Immature natural killer cell (primary cell): ENCODE measurements around the gene DEFB124. TPM values are rescaled to one million over a fixed set of nuclear protein-coding genes. Genes with fewer than 3 reads are reported as not detected.
"Not testable (repeated sequence)": the region's sequence is repeated elsewhere in the genome, so short reads cannot be mapped to it uniquely, and the experiment has no call there.

Experiments used
- DNase-seq, 3 donors: peaks; one replicate each; pipeline ENCODE4 v3.0.0; 2022; ENCODE audit warnings: mixed read lengths in 1 of 3
- H3K27ac Mint-ChIP-seq, 6 donors: one replicate each; pipeline ENCODE4 v1.8.0; 2020; ENCODE audit warnings: mixed read lengths in 6 of 6, mild to moderate bottlenecking in 5 of 6, inconsistent platforms in 4 of 6, moderate library complexity in 3 of 6
- H3K27me3 Mint-ChIP-seq, 3 donors: one replicate each; pipeline ENCODE4 v1.8.0; 2020 to 2021; ENCODE audit warnings: low read depth in 3 of 3, mild to moderate bottlenecking in 3 of 3, mixed read lengths in 3 of 3, moderate library complexity in 3 of 3, inconsistent platforms in 1 of 3
- H3K36me3 Mint-ChIP-seq, 3 donors: one replicate each; pipeline ENCODE4 v1.8.0; 2020; ENCODE audit warnings: mixed read lengths in 3 of 3, inconsistent platforms in 2 of 3, mild to moderate bottlenecking in 2 of 3
- H3K4me1 Mint-ChIP-seq, 2 donors: one replicate each; pipeline ENCODE4 v1.8.0; 2020; ENCODE audit warnings: inconsistent platforms in 2 of 2, mild to moderate bottlenecking in 2 of 2, mixed read lengths in 2 of 2, moderate library complexity in 1 of 2
- H3K4me3 Mint-ChIP-seq, 5 donors: one replicate each; pipeline ENCODE4 v1.8.0; 2020; ENCODE audit warnings: mild to moderate bottlenecking in 5 of 5, mixed read lengths in 5 of 5, inconsistent platforms in 3 of 5, moderate library complexity in 3 of 5
- H3K9me3 Mint-ChIP-seq, 6 donors: one replicate each; pipeline ENCODE4 v1.8.0; 2020; ENCODE audit warnings: mild to moderate bottlenecking in 6 of 6, mixed read lengths in 6 of 6, inconsistent platforms in 4 of 6, moderate library complexity in 3 of 6
- polyA plus RNA-seq, 3 donors: library from polyadenylated mRNA; unstranded; fragments of 300-500 nt; fragmentation: Illumina TruSeq; gene quantifications; one replicate each; pipeline ENCODE4 v1.2.3, GENCODE V29; 2021

The DEFB124 gene
- polyA plus RNA-seq, 3 donors from 2014 or later = not detected

- peaks cover 6 to 18% (median 15%) of the 10 kb centered on the region in 3 donors for H3K27me3 Mint-ChIP-seq
- H3K4me3 Mint-ChIP-seq = no peak overlapping the region
- H3K27ac Mint-ChIP-seq = no peak overlapping the region
- DNase-seq = no peak
- H3K9me3 Mint-ChIP-seq = peaks cover 0 to 3% (median 0%) of the 10 kb centered on the region in 6 donors
- H3K4me1 Mint-ChIP-seq = peaks cover 0 to 11% of the 10 kb centered on the region in 2 donors
- peaks cover 0 to 3% (median 0%) of the 10 kb centered on the region in 3 donors for H3K36me3 Mint-ChIP-seq
These were observed 756 bp upstream of the DEFB124 start for GRCh38 chr20:31475472-31476293.

- Mint-ChIP-seq H3K4me3 (peak overlapping the region in 1 of 5 donors; percentile 4), H3K4me1 (peaks cover 0 to 11% of the 10 kb centered on the region in 2 donors), H3K36me3 (peaks cover 0 to 3% (median 0%) of the 10 kb centered on the region in 3 donors), H3K9me3 (peaks cover 0 to 3% (median 0%) of the 10 kb centered on the region in 6 donors), H3K27me3 (peaks cover 6 to 16% (median 15%) of the 10 kb centered on the region in 3 donors), H3K27ac (no peak overlapping the region)
- no peak for DNase-seq
These were observed 860 bp downstream of the DEFB124 start for GRCh38 chr20:31474097-31474436.

GRCh38 chr20:31473331-31474096 lies 1.4 kb downstream of the DEFB124 start:
- Mint-ChIP-seq H3K27me3 (peaks cover 6 to 15% (median 15%) of the 10 kb centered on the region in 3 donors), H3K36me3 (peaks cover 0 to 3% (median 0%) of the 10 kb centered on the region in 3 donors), H3K27ac (no peak overlapping the region), H3K4me3 (peak overlapping the region in 1 of 5 donors; percentile 4), H3K4me1 (peaks cover 0 to 11% of the 10 kb centered on the region in 2 donors), H3K9me3 (peaks cover 0 to 3% (median 0%) of the 10 kb centered on the region in 6 donors)
- no peak for DNase-seq

GRCh38 chr20:31472395-31473330 lies 2.3 kb downstream of the DEFB124 start:
- no peak overlapping the region for H3K4me3 Mint-ChIP-seq
- H3K27me3 Mint-ChIP-seq = peaks cover 6 to 14% (median 10%) of the 10 kb centered on the region in 3 donors
- H3K36me3 Mint-ChIP-seq = peaks cover 0 to 3% (median 0%) of the 10 kb centered on the region in 3 donors
- H3K27ac Mint-ChIP-seq = no peak overlapping the region
- peaks cover 0 to 5% (median 0%) of the 10 kb centered on the region in 6 donors for H3K9me3 Mint-ChIP-seq
- no peak for DNase-seq
- H3K4me1 Mint-ChIP-seq = peaks cover 0 to 11% of the 10 kb centered on the region in 2 donors

GRCh38 chr20:31470946-31471345 lies 4.0 kb downstream of the DEFB124 start:
- DNase-seq = not testable (repeated sequence)

GRCh38 chr20:31454361-31454760 lies 20.6 kb downstream of the DEFB124 start:
- no peak for DNase-seq
- Mint-ChIP-seq H3K4me3 (no peak overlapping the region), H3K36me3 (no peaks in the 10 kb centered on the region), H3K4me1 (no peaks in the 10 kb centered on the region), H3K27me3 (peaks cover 3 to 13% (median 10%) of the 10 kb centered on the region in 3 donors), H3K27ac (no peak overlapping the region), H3K9me3 (peaks cover 0 to 2% (median 0%) of the 10 kb centered on the region in 6 donors)

More at GRCh38 chr20:31470946-31471345, 4.0 kb downstream of the DEFB124 start:
- peaks cover 0 to 11% of the 10 kb centered on the region in 2 donors for H3K4me1 Mint-ChIP-seq
- not testable (repeated sequence) for H3K27ac Mint-ChIP-seq, H3K4me3 Mint-ChIP-seq, H3K9me3 Mint-ChIP-seq, H3K36me3 Mint-ChIP-seq
- peaks cover 2 to 14% (median 4%) of the 10 kb centered on the region in 3 donors for H3K27me3 Mint-ChIP-seq

GRCh38 chr20:31452575-31452974 lies 22.4 kb downstream of the DEFB124 start:
- Mint-ChIP-seq H3K36me3 (no peaks in the 10 kb centered on the region), H3K27me3 (peaks cover 3 to 13% (median 11%) of the 10 kb centered on the region in 3 donors), H3K4me3 (no peak overlapping the region), H3K27ac (no peak overlapping the region), H3K4me1 (no peaks in the 10 kb centered on the region), H3K9me3 (peaks cover 0 to 2% (median 0%) of the 10 kb centered on the region in 6 donors)
- DNase-seq = no peak

- Mint-ChIP-seq H3K4me3 (no peak overlapping the region), H3K27me3 (peaks cover 3 to 11% (median 9%) of the 10 kb centered on the region in 3 donors), H3K27ac (no peak overlapping the region), H3K9me3 (no peaks in the 10 kb centered on the region), H3K36me3 (peaks cover 0 to 3% (median 0%) of the 10 kb centered on the region in 3 donors), H3K4me1 (no peaks in the 10 kb centered on the region)
- DNase-seq = no peak
These were observed 25.2 kb downstream of the DEFB124 start for GRCh38 chr20:31449511-31450414.

GRCh38 chr20:31446084-31446819 lies 28.7 kb downstream of the DEFB124 start:
- peaks cover 0 to 3% (median 0%) of the 10 kb centered on the region in 3 donors for H3K36me3 Mint-ChIP-seq
- no peak overlapping the region for H3K27ac Mint-ChIP-seq
- H3K9me3 Mint-ChIP-seq = no peaks in the 10 kb centered on the region
- DNase-seq = no peak
- no peak overlapping the region for H3K4me3 Mint-ChIP-seq
- peaks cover 0 to 9% (median 9%) of the 10 kb centered on the region in 3 donors for H3K27me3 Mint-ChIP-seq
- H3K4me1 Mint-ChIP-seq = no peaks in the 10 kb centered on the region

- H3K4me1 Mint-ChIP-seq = no peaks in the 10 kb centered on the region
- H3K9me3 Mint-ChIP-seq = no peaks in the 10 kb centered on the region
- H3K27me3 Mint-ChIP-seq = peaks cover 2 to 6% (median 6%) of the 10 kb centered on the region in 3 donors
- DNase-seq = no peak
- H3K27ac Mint-ChIP-seq = no peak within 1 kb of the TSS
- H3K4me3 Mint-ChIP-seq = no peak within 1 kb of the TSS
- no peaks in the 10 kb centered on the region for H3K36me3 Mint-ChIP-seq
These were observed 34.8 kb downstream of the DEFB124 start, which contains the start of gene DEFB123 for GRCh38 chr20:31440012-31440659. DEFB123 (plus strand) TSS chr20:31440632; CDS start chr20:31440699, 67 bp downstream.

- peaks cover 5 to 8% (median 8%) of the 10 kb centered on the region in 3 donors for H3K27me3 Mint-ChIP-seq
- no peak overlapping the region for H3K27ac Mint-ChIP-seq
- no peak for DNase-seq
- no peaks in the 10 kb centered on the region for H3K36me3 Mint-ChIP-seq
- H3K4me1 Mint-ChIP-seq = no peaks in the 10 kb centered on the region
- no peak overlapping the region for H3K4me3 Mint-ChIP-seq
- peaks cover 0 to 2% (median 0%) of the 10 kb centered on the region in 6 donors for H3K9me3 Mint-ChIP-seq
These were observed 44.3 kb downstream of the DEFB124 start for GRCh38 chr20:31430568-31431115.
